CD4-positive, CD25-positive, alpha-beta regulatory T cell (primary cell): ENCODE results near the gene ZNF267. TPM values are rescaled to one million over a fixed set of nuclear protein-coding genes. Genes with fewer than 3 reads are reported as not detected.
"Not testable (repeated sequence)": the region's sequence is repeated elsewhere in the genome, so short reads cannot be mapped to it uniquely, and the experiment has no call there.

Experiments used
- ATAC-seq, 2 donors: fragments of 150-1000 bp; cut with Tn5 transposase; one replicate each; pipeline ENCODE4 v1.10.0; 2021; ENCODE audit warnings: low read depth in 2 of 2, moderate number of reproducible peaks in 2 of 2, moderate library complexity in 1 of 2
- DNase-seq, 3 donors: peaks; one replicate each; pipeline versions ENCODE4 v3.0.0 to v3.0.0-alpha.2; 2012 to 2022; ENCODE audit warnings: mixed read lengths in 1 of 3
- H3K27ac ChIP-seq: one replicate; pipeline ENCODE4 v1.7.0; 2013; ENCODE audit warnings: mild to moderate bottlenecking, low read length; ENCODE audit not compliant: insufficient read depth, poor library complexity, severe bottlenecking
- H3K27me3 ChIP-seq: one replicate; pipeline ENCODE4 v1.7.0; 2013; ENCODE audit warnings: low read length; ENCODE audit not compliant: control insufficient read depth, insufficient read depth
- H3K36me3 ChIP-seq: one replicate; pipeline ENCODE4 v1.7.0; 2013; ENCODE audit warnings: mild to moderate bottlenecking, low read length, moderate library complexity; ENCODE audit not compliant: control insufficient read depth, insufficient read depth
- H3K4me1 ChIP-seq: 2 replicates; pipeline ENCODE4 v1.7.0; 2013; ENCODE audit warnings: mild to moderate bottlenecking, low read length; ENCODE audit not compliant: insufficient read depth, control insufficient read depth, poor library complexity, severe bottlenecking
- H3K4me3 ChIP-seq: one replicate; pipeline ENCODE4 v1.7.0; 2013; ENCODE audit warnings: low read depth, mild to moderate bottlenecking, low read length, moderate library complexity
- H3K9me3 ChIP-seq, 2 experiments: 1 replicate in 1 of 2; 2 replicates in 1 of 2; pipeline ENCODE4 v1.7.0; 2013; ENCODE audit warnings: low read length in 2 of 2, mild to moderate bottlenecking in 1 of 2, moderate library complexity in 1 of 2; ENCODE audit not compliant: control insufficient read depth in 2 of 2
- H3K27ac Mint-ChIP-seq, 3 donors: one replicate each; pipeline ENCODE4 v1.8.0; 2020 to 2022; ENCODE audit warnings: mild to moderate bottlenecking in 3 of 3, mixed read lengths in 3 of 3, moderate library complexity in 2 of 3
- H3K27me3 Mint-ChIP-seq: one replicate; pipeline ENCODE4 v1.8.0; 2022; ENCODE audit warnings: mild to moderate bottlenecking, mixed read lengths
- H3K36me3 Mint-ChIP-seq: one replicate; pipeline ENCODE4 v1.8.0; 2020; ENCODE audit warnings: mixed read lengths
- H3K4me1 Mint-ChIP-seq, 4 donors: one replicate each; pipeline ENCODE4 v1.8.0; 2020 to 2022; ENCODE audit warnings: mixed read lengths in 4 of 4, mild to moderate bottlenecking in 1 of 4
- H3K4me3 Mint-ChIP-seq, 4 donors: one replicate each; pipeline ENCODE4 v1.8.0; 2020 to 2022; ENCODE audit warnings: mild to moderate bottlenecking in 4 of 4, mixed read lengths in 4 of 4, moderate library complexity in 3 of 4
- H3K9me3 Mint-ChIP-seq, 7 donors: one replicate each; pipeline ENCODE4 v1.8.0; 2020 to 2022; ENCODE audit warnings: mixed read lengths in 7 of 7, mild to moderate bottlenecking in 3 of 7, moderate library complexity in 2 of 7
- polyA plus RNA-seq, 4 donors: library from polyadenylated mRNA; unstranded; fragments of 300-500 nt; fragmentation: Illumina TruSeq; gene quantifications; one replicate each; pipeline ENCODE4 v1.2.3, GENCODE V29; 2021
- total RNA-seq: library from RNA; stranded (reverse); gene quantifications from one replicate; pipeline ENCODE4 v1.2.3, GENCODE V29; 2022

Gene ZNF267
- total RNA-seq (71.3 TPM), polyA plus RNA-seq (10 to 100 TPM; 13.9 to 18.8 (median 15.9) TPM)

DNA sequence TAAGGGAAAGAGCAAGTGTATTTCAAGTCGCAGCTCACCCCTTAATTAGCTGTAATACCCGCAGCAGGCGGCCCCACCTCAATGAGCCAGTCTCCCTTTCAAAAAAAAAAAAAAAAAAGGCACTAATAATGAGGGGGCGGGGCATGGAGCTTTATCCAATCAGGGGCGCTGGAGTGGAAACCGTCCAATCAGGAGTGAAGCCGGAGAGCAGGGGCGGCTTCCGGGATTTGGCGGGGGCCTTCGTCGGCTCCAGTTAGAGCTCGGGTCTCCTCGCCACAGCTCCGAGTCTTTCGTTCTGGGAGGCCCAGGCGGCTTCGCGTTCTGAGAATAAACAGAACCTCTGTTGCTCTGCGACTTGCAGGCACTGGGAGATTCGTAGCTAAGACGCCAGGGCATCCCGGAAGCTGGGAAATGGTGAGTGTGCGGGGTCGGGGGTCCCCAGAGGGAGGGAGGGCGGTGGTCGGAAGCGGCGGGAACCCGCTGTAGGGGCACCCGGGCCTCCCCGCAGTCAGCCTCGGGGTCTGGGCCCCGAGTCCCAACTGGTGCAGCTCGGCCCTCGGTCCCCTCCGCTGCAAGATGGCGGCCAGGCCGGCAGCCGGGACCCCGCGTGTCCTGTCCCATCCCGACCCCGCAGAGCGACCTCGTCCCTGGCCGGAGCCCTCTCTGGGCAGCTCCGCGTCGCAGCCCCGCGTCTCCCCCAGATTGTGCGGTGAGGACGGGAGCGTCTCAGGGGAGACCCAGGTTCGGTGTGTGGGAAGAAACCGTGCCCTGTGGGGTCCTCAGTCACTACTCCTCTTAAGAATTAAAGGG, at the start of gene ZNF267:
TSS of gene ZNF267 (plus strand) at position 252 of the 810 bp plus-strand sequence. CDS start at position 412, 160 bp downstream.
- peaks cover 27 to 91% (median 64%) of the 10 kb centered on the region in 4 donors for H3K4me1 Mint-ChIP-seq
- peaks cover 0 to 2% (median 0%) of the 10 kb centered on the region in 7 donors for H3K9me3 Mint-ChIP-seq
- Histone ChIP-seq H3K9me3 (no peaks in the 10 kb centered on the region), H3K4me3 (peak within 1 kb of the TSS; percentile 99), H3K4me1 (peaks cover 91% of the 10 kb centered on the region), H3K36me3 (peaks cover 20% of the 10 kb centered on the region), H3K27ac (peak within 1 kb of the TSS; percentile 93), H3K27me3 (no peaks in the 10 kb centered on the region)
- H3K27me3 Mint-ChIP-seq, result peaks cover 6% of the 10 kb centered on the region
- DNase-seq (peak; percentile 90 to 95 (median 94)), ATAC-seq (peak; percentile 69 to 70)
- H3K27ac Mint-ChIP-seq, result peak within 1 kb of the TSS; percentile 92 to 99 (median 98)
- H3K36me3 Mint-ChIP-seq, result peaks cover 27% of the 10 kb centered on the region
- peak within 1 kb of the TSS; percentile 97 to 100 (median 98) for H3K4me3 Mint-ChIP-seq

- no peaks in the 10 kb centered on the region for H3K4me1 ChIP-seq
- H3K4me3 Mint-ChIP-seq, result no peak overlapping the region
These were observed 40.6 kb upstream of the ZNF267 start for GRCh38 chr16:31833047-31833446.

GRCh38 chr16:31836396-31836795, 37.2 kb upstream of the ZNF267 start:
- H3K27ac Mint-ChIP-seq, H3K9me3 ChIP-seq, H3K4me1 Mint-ChIP-seq, ATAC-seq, H3K27me3 ChIP-seq, H3K27me3 Mint-ChIP-seq, DNase-seq, H3K27ac ChIP-seq, H3K4me3 Mint-ChIP-seq, H3K36me3 Mint-ChIP-seq, H3K36me3 ChIP-seq, H3K4me1 ChIP-seq, H3K4me3 ChIP-seq: not testable (repeated sequence)
- H3K9me3 Mint-ChIP-seq, result peaks cover 2 to 24% (median 6%) of the 10 kb centered on the region in 7 donors

More at GRCh38 chr16:31833047-31833446, 40.6 kb upstream of the ZNF267 start:
- Mint-ChIP-seq H3K36me3 (no peaks in the 10 kb centered on the region), H3K9me3 (peaks cover 0 to 21% (median 6%) of the 10 kb centered on the region in 7 donors), H3K4me1 (no peaks in the 10 kb centered on the region), H3K27me3 (no peaks in the 10 kb centered on the region), H3K27ac (no peak overlapping the region)
- H3K36me3 ChIP-seq, result no peaks in the 10 kb centered on the region
- H3K4me3 ChIP-seq, result no peak overlapping the region
- no peaks in the 10 kb centered on the region for H3K27me3 ChIP-seq
- no peak overlapping the region for H3K27ac ChIP-seq
- DNase-seq (no peak), ATAC-seq (no peak)
- peaks cover 4% of the 10 kb centered on the region in 2 experiments for H3K9me3 ChIP-seq

GRCh38 chr16:31842864-31843263, 30.7 kb upstream of the ZNF267 start:
- no peaks in the 10 kb centered on the region for H3K4me1 ChIP-seq
- Mint-ChIP-seq H3K4me1 (no peaks in the 10 kb centered on the region), H3K27ac (no peak overlapping the region), H3K9me3 (peaks cover 1 to 33% (median 15%) of the 10 kb centered on the region in 7 donors), H3K4me3 (no peak overlapping the region), H3K36me3 (peaks cover 8% of the 10 kb centered on the region), H3K27me3 (no peaks in the 10 kb centered on the region)
- no peaks in the 10 kb centered on the region for H3K36me3 ChIP-seq
- peaks cover 8 to 12% of the 10 kb centered on the region in 2 experiments for H3K9me3 ChIP-seq
- no peak for DNase-seq
- H3K27me3 ChIP-seq, result no peaks in the 10 kb centered on the region
- H3K27ac ChIP-seq, result no peak overlapping the region
- H3K4me3 ChIP-seq, result no peak overlapping the region
- no peak for ATAC-seq

GRCh38 chr16:31848572-31848971, 25.0 kb upstream of the ZNF267 start:
- not testable (repeated sequence) for DNase-seq, H3K36me3 Mint-ChIP-seq, H3K27ac ChIP-seq, H3K4me1 Mint-ChIP-seq, H3K4me1 ChIP-seq, ATAC-seq, H3K4me3 ChIP-seq, H3K27me3 ChIP-seq, H3K27ac Mint-ChIP-seq, H3K27me3 Mint-ChIP-seq, H3K36me3 ChIP-seq, H3K4me3 Mint-ChIP-seq
- H3K9me3 ChIP-seq, result peaks cover 22 to 25% of the 10 kb centered on the region in 2 experiments
- peaks cover 1 to 40% (median 11%) of the 10 kb centered on the region in 7 donors for H3K9me3 Mint-ChIP-seq

DNA sequence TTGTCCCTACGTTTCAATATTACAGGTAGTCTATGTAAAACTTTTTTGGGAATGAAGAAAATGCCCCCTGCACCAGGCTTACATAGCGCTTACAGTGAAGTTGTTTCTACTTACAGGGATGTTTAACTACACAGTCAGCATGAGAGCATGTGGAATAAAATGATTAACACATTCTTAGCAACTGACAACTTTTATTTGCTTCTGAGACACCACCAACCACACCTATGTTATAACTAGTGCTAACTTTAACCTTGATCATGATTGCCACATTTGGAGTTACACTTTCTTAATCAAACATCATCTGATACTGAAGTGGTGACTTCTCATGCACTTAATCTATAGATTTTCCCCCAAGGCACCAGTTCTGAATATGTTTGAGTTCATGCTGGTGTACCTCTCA, 20.3 kb upstream of the ZNF267 start:
- Mint-ChIP-seq H3K9me3 (peaks cover 0 to 14% (median 2%) of the 10 kb centered on the region in 7 donors), H3K27me3 (peaks cover 11% of the 10 kb centered on the region), H3K4me1 (no peaks in the 10 kb centered on the region), H3K4me3 (no peak overlapping the region), H3K27ac (no peak overlapping the region), H3K36me3 (no peaks in the 10 kb centered on the region)
- no peak overlapping the region for H3K27ac ChIP-seq
- no peaks in the 10 kb centered on the region for H3K4me1 ChIP-seq
- DNase-seq, result no peak
- H3K9me3 ChIP-seq, result peaks cover 11 to 14% of the 10 kb centered on the region in 2 experiments
- ATAC-seq, result no peak
- no peaks in the 10 kb centered on the region for H3K36me3 ChIP-seq
- H3K27me3 ChIP-seq, result no peaks in the 10 kb centered on the region
- no peak overlapping the region for H3K4me3 ChIP-seq

- no peaks in the 10 kb centered on the region for H3K27me3 ChIP-seq
- H3K36me3 Mint-ChIP-seq, result no peaks in the 10 kb centered on the region
- H3K4me1 Mint-ChIP-seq, result peaks cover 3 to 28% (median 17%) of the 10 kb centered on the region in 4 donors
- H3K27ac ChIP-seq, result no peak overlapping the region
- no peak overlapping the region for H3K4me3 ChIP-seq
- H3K4me1 ChIP-seq, result peaks cover 18% of the 10 kb centered on the region
- H3K36me3 ChIP-seq, result no peaks in the 10 kb centered on the region
- H3K9me3 Mint-ChIP-seq, result no peaks in the 10 kb centered on the region
- no peak overlapping the region for H3K27ac Mint-ChIP-seq
- H3K4me3 Mint-ChIP-seq, result no peak overlapping the region
- no peaks in the 10 kb centered on the region for H3K9me3 ChIP-seq
- no peak for DNase-seq
- no peak for ATAC-seq
- H3K27me3 Mint-ChIP-seq, result peaks cover 6% of the 10 kb centered on the region
These were observed 13.1 kb upstream of the ZNF267 start for GRCh38 chr16:31860508-31860907.
